Measurements from ENCODE around the gene ZNF367. TPM values are rescaled to one million over a fixed set of nuclear protein-coding genes. Genes with fewer than 3 reads are reported as not detected.

ZNF367 gene
- total RNA-seq, 2 experiments from 2014 or later: 29.3 to 30.1 TPM

DNA sequence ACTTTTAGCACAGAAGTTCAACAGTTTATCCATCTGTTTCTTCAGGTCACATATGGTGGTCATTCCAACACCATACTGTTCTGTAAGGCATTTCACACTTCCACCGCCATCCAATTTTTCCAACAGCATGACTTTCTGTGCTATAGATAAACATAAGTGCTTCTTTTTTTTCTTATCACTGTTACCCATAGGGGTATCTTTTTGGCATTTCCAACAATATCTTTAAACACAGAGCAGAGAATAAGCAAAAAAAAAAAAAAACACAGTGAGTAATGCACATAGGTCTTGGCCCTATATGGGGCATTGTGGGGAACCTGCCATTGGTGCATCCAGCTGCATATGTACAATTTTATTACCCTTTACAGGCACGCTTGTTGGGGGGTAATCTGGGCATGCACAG, 12.2 kb upstream of the ZNF367 start:
- Mint-ChIP-seq H3K27ac (no peak overlapping the region), H3K4me1 (ENCODE audit: low read depth) (peaks cover 7% of the 10 kb centered on the region), H3K9me3 (no peaks in the 10 kb centered on the region), H3K36me3 (ENCODE audit: low read depth) (no peaks in the 10 kb centered on the region), H3K27me3 (no peaks in the 10 kb centered on the region), H3K4me3 (no peak overlapping the region)
- ATAC-seq (no peak), DNase-seq (no peak)
- intact Hi-C loops (cut with micrococcal nuclease): no loop called here
- POLR2A ChIA-PET: no interaction called here
- CTCF ChIA-PET: interaction anchor here (1.2 to 1.4 kb wide), 2 partner anchors 11 to 74 kb away, joined by 3 to 8 read pairs; no protein-coding TSS in a partner anchor
- TF ChIP-seq, protein P1, sequence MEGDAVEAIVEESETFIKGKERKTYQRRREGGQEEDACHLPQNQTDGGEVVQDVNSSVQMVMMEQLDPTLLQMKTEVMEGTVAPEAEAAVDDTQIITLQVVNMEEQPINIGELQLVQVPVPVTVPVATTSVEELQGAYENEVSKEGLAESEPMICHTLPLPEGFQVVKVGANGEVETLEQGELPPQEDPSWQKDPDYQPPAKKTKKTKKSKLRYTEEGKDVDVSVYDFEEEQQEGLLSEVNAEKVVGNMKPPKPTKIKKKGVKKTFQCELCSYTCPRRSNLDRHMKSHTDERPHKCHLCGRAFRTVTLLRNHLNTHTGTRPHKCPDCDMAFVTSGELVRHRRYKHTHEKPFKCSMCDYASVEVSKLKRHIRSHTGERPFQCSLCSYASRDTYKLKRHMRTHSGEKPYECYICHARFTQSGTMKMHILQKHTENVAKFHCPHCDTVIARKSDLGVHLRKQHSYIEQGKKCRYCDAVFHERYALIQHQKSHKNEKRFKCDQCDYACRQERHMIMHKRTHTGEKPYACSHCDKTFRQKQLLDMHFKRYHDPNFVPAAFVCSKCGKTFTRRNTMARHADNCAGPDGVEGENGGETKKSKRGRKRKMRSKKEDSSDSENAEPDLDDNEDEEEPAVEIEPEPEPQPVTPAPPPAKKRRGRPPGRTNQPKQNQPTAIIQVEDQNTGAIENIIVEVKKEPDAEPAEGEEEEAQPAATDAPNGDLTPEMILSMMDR (IDR thresholded peaks at IDR 0.05): no peak

DNA sequence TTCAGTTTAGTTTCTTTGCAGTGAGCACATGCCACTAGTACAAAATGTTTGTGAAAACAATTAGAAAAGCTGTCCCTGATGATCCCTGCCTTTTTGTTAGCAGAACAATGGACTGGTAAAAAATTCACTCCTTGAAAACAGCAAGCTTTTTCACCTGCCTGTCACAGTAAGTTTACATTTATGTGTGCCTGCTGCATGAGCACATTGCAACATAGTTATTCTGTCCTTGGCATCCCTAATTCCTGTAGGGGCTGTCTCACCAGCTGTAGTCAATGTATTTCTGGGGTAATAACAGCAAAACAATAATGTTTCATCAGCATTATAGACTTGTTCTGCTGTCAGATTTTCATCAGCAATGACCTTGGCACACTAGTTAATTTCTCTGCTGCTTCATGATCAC, 11.6 kb upstream of the ZNF367 start:
- no peaks in the 10 kb centered on the region for H3K9me3 Mint-ChIP-seq
- ATAC-seq: no peak
- intact Hi-C loops (cut with micrococcal nuclease): no loop called here

DNA sequence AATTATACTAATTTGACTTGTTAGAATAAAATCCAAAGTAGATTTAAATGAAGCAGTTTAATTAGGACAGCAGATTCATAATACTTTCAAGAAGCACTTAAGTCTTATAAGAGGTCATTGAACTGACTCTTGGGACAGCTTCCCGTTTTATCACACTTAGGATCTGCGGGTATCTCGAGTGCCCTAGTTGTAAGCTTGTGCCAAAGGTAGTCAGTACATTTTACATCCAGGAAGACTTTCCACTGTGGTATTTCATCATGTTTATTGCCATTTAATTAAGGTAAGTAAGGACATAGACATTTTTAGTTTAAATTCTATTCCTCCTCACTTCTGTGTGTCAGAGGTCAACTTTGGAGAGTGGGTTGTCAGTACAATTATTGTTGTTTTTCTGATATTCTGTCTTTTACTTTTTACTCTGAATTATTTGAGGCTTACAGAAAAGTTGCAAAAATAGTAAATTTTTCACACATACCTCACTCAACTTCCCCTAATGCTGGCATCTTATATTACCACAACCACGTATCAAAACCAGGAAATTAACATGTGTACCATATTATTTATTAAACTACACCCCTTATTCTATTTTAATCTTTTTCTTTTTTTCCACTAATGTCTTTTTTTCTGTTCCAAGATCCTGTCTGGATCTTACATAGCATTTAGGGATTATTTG, 7.5 kb upstream of the ZNF367 start:
- Mint-ChIP-seq H3K9me3 (no peaks in the 10 kb centered on the region), H3K4me1 (ENCODE audit: low read depth) (peaks cover 14% of the 10 kb centered on the region), H3K27ac (no peak overlapping the region), H3K36me3 (ENCODE audit: low read depth) (no peaks in the 10 kb centered on the region), H3K27me3 (no peaks in the 10 kb centered on the region), H3K4me3 (no peak overlapping the region)
- POLR2A ChIA-PET: interaction anchor here (1.1 kb wide), 1 partner anchor 230 kb away, joined by 4 read pairs; the partner anchor contains the start of gene PRXL2C
- TF ChIP-seq, protein P1 (IDR thresholded peaks at IDR 0.05): no peak
- intact Hi-C loops (cut with micrococcal nuclease): no loop called here
- DNase-seq (no peak), ATAC-seq (no peak)
- CTCF ChIA-PET: no interaction called here

More for the DNA sequence above, 11.6 kb upstream of the ZNF367 start:
- H3K27ac Mint-ChIP-seq: no peak overlapping the region
- no peaks in the 10 kb centered on the region for H3K27me3 Mint-ChIP-seq
- ChIA-PET POLR2A (interaction anchor here (1.1 kb wide), 1 partner anchor 14 kb away, joined by 3 read pairs; no protein-coding TSS in a partner anchor), CTCF (interaction anchor here (1.2 to 1.4 kb wide), 2 partner anchors 12 to 74 kb away, joined by 3 to 8 read pairs; no protein-coding TSS in a partner anchor)
- no peak for DNase-seq
- H3K4me3 Mint-ChIP-seq: no peak overlapping the region
- peaks cover 9% of the 10 kb centered on the region for H3K4me1 Mint-ChIP-seq (ENCODE audit: low read depth)
- no peaks in the 10 kb centered on the region for H3K36me3 Mint-ChIP-seq (ENCODE audit: low read depth)
- TF ChIP-seq, protein P1 (IDR thresholded peaks at IDR 0.05): no peak

DNA sequence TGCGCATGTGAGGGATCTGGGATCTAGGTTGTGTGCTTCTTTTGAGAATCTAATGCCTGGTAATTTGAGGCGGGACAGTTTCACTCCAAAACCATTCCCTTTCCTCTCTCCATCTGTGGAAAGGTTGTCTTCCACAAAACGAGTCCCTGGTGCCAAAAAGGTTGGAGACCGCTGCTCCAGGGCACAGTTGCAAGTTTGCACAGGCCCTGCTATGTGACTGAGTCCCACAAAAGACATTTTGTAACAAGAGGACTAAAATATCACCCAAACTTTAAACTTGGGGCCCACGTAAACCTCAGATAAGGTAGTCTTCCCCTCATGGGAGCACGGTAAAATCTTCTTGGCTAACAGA, 5.8 kb upstream of the ZNF367 start:
- H3K4me3 Mint-ChIP-seq: no peak overlapping the region
- TF ChIP-seq, protein P1 (IDR thresholded peaks at IDR 0.05): no peak
- POLR2A ChIA-PET: no interaction called here
- H3K27me3 Mint-ChIP-seq: no peaks in the 10 kb centered on the region
- ATAC-seq (no peak), DNase-seq (no peak)
- peaks cover 28% of the 10 kb centered on the region for H3K4me1 Mint-ChIP-seq (ENCODE audit: low read depth)
- no peaks in the 10 kb centered on the region for H3K36me3 Mint-ChIP-seq (ENCODE audit: low read depth)
- no peak overlapping the region for H3K27ac Mint-ChIP-seq
- intact Hi-C loops (cut with micrococcal nuclease): no loop called here
- H3K9me3 Mint-ChIP-seq: no peaks in the 10 kb centered on the region
- CTCF ChIA-PET: interaction anchor here (1.3 kb wide), 1 partner anchor 243 kb away, joined by 3 read pairs; no protein-coding TSS in a partner anchor

DNA sequence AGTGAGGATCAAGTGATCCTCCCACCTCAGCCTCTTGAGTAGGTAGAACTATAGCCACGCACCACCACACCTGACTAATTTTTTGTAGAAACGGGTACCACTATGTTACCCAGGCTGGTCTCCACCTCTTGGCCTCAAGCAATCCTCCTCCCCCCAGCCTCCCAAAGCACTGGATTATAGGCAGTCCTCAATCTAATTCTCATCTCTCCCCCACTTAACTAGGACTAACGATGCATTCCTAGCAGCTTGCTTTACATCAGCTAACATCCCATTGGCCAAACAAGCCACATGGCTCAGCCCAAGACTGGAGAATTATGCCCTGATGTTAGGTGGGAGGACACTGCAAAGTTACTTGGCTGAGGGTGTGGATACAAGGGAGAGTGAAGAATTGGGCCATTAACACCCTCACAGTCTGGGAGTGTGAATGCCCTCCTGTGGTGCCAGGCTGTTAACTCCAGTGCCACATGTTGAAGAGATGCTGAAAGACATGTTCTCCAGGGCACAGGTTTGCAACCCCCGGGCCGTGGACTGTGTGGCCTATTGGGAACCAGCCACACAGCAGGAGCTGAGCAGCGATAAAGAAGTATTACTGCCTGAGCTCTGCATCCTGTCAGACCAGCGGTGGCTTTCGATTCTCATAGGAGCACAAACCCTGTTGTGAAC, 5.3 kb upstream of the ZNF367 start:
- no peak for ATAC-seq
- Mint-ChIP-seq H3K9me3 (no peaks in the 10 kb centered on the region), H3K36me3 (ENCODE audit: low read depth) (no peaks in the 10 kb centered on the region), H3K27me3 (no peaks in the 10 kb centered on the region), H3K27ac (no peak overlapping the region), H3K4me1 (ENCODE audit: low read depth) (peaks cover 28% of the 10 kb centered on the region), H3K4me3 (no peak overlapping the region)
- ChIA-PET POLR2A (no interaction called here), CTCF (interaction anchor here (1.3 kb wide), 1 partner anchor 243 kb away, joined by 3 read pairs; no protein-coding TSS in a partner anchor)
- DNase-seq: no peak
- intact Hi-C loops (cut with micrococcal nuclease): no loop called here
- TF ChIP-seq, protein P1 (IDR thresholded peaks at IDR 0.05): no peak

Data from activated CD8-positive, alpha-beta T cell treated with anti-CD3 and anti-CD28 coated beads for 36 hours (primary cell).